HK-2 (cell line): ENCODE measurements around the gene LMF2.

Experiments
- DNase-seq: peaks from one replicate; pipeline ENCODE4 v3.0.0-alpha.2; 2018; ENCODE audit not compliant: unreplicated experiment

LMF2 gene

DNA sequence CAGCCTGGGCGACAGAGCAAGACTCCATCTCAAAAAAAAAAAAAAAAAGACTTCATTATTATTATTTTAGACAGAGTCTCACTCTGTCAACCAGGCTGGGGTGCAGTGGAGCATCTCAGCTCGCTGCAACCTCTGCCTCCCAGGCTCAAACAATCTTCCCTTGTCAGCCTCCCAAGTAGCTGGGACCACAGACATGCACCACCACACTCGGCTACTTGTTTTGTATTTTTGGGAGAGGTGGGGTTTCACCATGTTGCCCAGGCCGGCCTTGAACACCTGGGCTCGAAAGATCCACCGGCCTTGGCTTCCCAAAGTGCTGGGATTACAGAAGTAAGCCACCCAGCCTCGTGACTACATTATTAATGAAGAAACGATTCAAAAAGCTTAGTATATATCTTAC, 27.6 kb upstream of the LMF2 start:
- no peak for DNase-seq

DNA sequence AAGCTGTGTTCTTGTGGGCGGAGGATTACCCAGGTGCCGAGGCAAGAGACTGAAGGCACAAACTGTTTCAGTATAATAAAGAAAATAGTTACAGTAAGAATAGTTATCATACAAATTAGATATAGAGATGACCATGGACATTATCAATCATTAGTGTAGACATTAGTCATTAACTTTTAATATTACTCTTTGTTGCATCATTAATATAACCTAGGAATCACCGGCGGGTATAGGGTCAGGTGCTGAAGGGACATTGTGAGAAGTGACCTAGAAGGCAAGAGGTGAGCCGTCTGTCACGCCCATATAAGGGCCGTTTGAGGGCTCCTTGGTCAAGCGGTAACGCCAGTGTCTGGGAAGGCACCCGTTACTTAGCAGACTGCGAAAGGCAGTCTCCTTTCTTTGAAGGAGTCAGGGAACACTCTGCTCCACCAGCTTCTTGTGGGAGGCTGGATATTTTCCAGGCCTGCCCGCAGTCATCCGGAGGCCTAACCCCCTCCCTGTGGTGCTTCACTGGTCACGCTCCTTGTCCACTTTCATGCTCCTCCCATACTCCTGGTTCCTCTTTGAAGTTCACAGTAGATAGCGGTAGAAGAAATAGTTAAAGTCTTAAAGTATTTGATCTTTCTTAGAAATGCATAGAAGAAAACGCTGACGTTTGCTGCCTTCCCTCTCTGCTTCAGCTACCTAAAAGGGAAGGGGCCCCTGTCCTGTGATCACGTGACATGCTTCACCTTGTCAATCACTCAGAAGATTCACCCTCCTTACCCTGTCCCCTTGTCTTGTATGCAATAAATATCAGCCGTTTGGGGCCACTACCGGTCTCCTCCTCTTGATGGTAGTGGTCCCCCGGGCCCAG, 26.6 kb upstream of the LMF2 start:
- DNase-seq = peak; percentile 63

DNA sequence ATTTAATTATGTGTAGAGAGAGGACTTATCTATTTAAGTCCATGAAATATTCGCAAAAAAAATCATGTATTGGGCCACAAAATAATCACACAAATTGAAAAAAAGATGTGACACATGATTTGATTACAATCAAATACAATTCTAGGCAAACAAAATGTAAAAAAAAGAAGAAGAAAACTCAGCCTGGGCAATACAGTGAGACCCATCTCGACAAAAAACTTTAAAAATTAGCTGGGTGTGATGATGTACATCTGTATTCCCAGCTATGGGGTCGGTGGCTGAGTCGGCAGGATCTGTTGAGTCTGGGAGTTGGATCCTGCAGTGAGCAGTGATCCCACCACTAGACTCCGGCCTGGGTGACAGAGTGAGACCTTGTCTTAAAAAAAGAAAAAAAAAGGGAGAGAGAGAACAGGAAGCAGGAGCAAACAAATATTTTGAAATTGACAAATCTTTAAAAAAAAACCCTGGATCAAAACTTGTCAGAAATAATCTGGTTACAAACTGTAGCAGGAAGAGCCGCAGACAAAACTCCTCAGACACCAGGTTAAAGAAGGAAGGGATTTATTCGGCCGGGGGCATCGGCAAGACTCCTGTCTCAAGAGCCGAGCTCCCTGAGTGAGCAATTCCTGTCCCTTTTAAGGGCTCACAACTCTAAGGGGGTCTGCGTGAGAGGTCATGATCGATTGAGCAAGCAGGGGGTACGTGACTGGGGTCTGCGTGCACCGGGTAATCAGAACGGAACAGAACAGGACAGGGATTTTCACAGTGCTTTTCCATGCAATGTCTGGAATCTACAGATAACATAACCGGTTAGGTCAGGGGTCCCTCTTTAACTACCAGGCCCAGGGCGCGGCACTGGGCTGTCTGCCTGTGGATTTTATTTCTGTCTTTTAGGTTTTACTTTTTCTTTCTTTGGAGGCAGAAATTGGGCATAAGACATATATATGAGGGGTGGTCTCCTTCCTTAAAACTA, 25.6 kb upstream of the LMF2 start:
- no peak for DNase-seq

DNA sequence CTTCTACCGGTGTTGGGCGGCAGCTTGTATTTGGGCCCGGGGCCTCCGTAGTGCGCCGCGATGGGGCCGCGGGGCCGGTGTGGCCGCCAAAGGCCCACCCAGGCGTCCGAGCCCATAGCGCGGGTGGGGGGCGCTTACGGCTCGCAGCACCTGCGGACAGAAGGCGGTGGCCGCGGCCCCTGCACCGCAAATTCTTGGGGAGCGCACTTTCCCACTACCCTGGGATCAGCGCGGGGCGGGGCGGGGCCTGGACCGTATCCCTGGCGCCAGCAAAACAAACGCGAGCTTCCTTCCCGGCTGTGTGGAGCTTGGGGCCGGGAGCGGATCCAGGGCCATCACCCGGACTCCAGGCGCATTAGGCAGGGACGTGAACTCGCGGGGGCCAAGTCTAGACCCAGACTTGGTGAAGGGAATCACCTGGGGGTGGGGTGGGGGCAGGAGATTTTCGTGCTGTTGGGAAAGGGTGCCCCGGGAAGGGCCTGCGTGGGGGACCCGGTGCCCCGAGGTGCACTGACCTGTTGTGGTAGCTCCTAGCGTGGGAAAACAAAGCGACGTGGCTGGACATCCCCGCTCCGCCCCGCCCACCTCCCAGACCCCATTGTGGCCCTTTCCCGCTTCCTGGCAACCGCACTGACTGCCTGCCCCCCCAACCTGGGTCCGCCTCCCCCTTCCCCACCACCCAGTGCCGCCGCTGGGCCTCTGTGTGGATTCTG, 24.6 kb upstream of the LMF2 start:
- DNase-seq = peak; percentile 76

DNA sequence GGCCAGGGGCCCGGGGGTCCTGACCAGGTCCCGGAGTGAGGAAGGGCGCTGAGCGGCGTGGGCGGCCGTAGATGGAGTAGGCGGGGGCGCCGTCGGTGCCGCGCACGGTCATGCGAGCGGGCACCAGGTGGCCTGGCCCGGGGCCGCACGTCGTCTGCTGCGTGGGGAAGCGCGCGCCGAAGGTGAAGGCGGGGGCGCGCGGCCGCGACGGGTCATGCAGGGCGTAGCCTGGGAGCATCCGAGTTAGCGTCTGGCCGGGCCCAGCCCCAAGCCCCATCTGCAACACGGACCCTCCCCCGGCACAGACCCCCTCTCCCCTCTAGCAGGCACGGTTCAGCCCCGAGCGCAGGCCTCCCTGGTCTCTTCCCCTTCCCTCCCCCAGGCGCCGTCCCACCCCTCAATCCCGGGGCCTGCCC, 24.1 kb upstream of the LMF2 start:
- peak; percentile 72 for DNase-seq

DNA sequence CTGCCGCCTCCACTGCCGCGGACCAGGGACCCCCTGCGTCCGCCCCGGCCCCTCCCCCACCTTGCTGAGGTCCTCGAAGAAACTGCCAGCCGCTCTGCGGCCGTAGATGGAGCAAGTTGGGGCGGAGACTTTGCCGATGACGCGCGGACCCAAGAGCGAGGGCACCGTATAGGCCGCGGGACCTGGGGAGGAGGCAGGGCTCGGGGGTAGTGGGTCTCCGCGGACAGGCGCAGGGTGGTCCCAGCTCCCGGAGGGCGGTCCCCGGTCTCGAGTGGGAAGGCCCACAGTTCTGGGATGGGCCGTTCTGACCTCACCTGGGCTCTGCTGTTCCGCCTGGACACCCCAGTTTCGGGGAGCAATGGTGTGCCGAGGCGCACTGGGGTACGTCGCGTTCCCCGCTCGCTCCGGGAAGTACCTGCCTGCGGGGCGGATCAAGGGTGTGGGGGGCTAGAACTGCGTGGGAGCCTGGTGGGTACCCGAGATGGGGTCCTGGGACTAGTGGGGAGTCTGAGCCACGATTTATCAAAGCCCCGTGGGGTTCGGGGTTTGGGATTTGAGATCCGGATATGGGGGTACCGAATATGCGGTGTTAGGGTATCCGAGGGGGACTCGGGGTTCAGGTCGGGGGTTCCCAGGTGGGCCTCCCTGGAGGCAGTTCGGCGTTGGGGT, 23.5 kb upstream of the LMF2 start:
- peak; percentile 85 for DNase-seq

DNA sequence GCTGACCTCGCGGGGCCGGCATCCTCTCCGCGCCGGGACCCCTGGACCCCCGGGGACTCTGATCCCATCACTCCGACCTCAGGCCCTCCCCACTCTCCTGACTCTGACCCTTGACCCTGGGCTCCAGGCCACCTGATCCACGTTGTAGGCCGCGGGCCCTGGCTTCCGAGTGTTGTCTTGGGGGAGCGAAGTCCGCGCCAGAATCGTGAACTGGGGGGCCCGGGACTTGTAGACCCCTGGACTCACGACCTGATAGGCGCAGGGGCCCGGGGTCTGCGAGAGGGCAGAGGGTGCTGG, 23.0 kb upstream of the LMF2 start:
- no peak for DNase-seq

DNA sequence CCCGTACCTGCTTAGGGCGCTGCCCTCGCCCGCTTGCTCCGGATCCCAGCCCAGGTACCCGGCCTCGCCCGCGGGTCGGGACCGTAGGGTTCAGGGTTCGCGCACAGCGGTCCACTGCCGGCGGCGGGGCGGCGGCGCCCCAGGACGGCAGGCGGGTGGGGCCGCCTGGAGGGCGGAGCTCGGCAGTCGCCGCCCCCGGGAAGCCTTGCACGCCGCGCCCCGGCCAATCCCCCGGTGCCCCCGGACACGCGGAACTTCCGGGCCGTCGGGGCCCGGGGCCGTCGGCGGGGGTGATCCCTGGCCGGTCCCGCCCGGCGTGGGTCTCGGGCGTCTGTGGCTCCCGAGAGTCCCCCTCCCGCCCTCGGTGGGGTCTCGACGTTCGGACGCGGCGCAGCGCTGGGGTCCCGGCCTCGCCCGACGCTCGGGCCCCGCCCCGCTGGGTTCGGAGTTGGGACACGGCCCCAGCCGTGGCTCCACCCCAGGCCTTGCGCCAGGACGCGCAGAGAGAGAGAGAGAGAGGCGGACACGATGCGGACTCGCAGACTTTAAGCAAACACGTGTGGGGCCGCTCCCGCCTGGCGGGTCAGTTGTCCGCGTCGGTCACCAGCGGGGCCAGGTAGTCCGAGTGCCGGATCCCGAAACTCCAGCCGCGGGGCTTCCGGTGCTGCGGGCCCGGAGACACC, 22.5 kb upstream of the LMF2 start, which contains the start of gene TYMP:
TYMP (minus strand) TSS at position 116 of the 683 bp plus-strand sequence. CDS start 303 bp downstream, outside the sequence.
- DNase-seq = peak; percentile 73

DNA sequence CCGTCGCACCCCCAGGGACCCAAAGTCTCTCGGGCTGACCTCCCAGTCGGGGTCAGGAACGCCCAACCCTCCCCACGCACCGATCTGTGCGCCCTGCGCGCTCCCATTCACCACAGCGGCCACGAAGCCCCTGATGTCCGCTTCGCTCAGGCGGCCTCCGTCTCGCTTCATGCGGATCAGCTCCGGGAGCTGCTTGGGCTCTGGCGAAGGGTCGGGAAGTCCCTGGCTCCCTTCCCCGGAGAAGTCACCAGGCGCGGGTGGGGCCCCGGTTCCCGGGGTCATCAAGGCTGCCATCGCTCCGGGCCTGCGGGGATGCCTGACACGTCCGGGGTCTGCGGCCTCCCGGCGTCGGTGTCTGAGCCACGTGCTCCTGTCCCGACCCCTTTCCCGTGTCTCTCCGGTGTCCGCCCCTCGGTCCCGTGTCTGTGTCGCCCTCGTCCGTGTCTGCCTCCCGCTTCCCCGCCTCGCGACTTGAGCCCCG, 22.0 kb upstream of the LMF2 start:
- no peak for DNase-seq

DNA sequence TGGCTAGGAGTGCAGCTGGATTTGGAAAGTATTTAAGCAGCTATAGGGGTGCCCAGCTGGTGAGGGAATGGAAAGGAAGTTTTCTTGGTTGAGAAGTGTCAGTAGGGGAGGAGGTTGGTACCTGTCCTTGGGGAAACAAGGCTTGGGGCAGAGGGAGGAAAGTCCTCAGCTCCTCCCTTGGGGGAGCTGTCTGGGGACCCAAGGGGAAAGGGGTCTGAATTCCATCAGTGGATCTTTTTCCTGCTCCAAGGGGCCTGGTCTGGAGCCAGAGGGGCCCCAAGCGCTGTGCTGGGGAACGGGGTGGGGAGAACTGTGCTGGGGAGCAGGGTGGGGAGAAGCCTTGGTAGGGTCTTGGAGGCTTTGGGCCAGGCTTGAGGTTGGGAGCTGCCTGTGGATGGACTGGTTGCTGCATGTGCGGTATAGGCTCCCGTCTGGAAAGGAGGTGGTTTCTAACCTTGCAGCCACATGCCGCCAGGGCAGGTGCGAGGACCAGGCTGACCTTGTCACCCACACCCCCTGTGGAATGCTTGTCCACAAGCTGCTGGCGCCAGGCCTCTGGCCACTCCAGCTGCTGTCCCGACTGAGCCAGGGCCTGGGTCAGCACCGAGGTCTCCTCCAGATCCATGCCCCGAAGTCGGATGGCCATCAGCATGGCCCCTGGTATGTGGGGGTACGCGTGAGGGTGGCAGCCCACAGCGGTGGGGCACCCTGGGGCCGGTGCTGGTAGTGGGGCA, 21.3 kb upstream of the LMF2 start:
- no peak for DNase-seq

DNA sequence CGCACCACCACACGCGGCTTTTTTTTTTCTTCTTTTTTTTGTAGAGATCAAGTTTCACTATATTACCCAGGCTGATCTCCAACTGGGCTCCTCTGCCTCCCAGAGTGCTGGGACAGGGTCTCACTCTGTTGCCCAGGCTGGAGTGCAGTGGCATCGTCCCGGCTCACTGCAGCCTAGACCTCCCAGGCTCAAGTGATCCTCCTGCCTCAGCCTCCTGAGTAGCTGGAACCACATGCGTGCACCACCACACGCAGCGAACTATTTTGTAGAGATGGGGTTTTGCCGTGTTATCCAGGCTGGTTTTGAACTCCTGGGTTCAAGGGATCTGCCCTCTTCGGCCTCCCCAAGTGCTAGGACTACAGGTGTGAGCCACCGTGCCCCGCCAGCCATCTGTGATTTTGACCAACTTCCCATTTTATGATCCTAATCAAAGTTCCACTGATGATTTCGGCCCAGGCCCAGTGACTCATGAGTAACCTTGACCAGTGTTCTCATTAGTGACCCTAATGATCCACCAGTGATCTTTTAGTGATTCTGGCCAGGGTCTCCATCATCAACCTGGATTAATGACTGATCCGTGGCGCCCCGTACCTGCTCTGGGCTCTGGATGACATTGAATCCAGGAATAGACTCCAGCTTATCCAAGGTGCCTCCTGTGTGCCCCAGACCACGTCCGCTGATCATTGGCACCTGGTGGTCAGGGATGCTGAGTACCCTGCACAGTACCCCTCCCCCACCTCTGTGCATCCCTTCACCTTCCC, 20.6 kb upstream of the LMF2 start:
- no peak for DNase-seq

DNA sequence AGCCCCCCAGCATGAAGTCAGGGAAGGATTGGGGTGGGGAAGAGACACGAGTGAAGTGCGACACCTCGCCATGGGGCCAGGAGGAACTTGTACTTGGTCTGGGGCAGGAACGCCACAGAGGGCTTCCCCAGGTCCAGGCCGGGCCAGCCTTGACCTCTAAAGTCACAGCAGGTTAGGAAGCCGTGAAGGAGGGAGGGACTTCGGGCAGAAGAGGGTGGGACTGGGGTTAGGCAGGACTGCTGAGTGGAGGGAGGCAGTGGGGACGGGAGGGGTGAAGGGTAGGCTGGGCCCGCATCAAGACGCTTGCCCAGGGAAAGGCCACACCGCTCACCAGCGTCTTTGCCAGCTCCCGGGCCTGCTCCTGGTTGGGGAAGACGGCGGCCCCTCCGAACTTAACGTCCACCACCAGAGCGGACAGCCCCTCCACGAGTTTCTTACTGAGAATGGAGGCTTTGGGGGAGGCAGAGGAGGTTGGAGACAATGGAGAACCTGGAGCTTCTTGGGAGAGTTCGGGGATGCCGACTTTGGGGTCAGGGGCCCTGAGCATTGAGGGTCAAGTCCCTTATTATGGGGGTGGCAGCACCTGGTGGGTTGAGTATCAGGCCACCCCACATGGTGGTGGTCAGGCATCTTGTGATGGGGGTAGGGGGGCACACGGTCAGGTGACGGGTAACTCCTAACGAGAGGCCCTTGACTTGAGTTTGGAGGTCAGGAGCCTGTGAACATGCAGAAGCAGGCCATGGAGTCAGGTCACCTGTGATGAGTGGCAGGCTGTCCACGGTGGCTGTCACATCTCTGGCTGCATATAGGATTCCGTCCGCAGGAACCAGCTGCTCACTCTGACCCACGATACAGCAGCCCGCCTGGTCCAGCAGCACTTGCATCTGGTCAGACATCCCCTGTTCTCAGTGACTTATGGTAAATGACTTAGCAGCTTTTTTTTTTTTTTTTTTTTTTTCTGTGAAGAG, 19.6 kb upstream of the LMF2 start:
- peak; percentile 55 for DNase-seq

DNA sequence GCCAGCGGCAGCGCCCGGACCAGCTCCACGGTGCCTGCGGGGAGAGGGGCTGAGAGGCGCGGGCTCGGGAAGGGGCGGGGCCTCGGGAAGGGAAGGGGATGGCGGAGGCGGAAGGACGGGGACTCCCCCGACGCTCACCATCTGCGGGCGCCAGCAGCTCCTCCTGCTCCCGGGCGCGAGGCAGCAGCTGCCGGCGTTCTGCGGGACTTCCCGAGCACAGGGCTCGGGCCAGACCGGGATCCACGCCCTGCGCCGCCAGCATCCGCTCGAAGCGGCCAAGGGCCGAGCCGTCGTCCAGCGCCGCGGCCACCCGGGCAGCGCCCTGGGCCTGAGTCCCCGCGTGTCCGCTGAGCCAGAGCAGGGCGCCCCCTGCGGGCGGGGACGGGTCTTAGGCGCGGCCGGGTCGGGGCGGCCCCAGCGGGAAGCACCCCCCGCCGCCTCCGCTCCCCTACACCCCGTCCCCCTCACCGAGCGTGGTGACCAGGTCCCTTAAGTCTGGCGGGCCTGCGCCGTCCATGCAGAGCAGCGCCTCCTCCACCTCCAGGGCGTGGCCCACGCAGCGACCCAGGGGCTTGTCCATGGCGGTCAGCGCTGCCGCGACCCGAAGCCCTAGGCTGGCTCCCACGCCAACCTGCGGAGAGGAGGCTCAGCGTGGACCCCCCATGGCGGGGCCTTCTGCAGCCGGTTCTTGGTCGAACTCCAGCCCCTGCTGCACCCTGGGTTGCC, 18.8 kb upstream of the LMF2 start:
- DNase-seq = peak; percentile 77

DNA sequence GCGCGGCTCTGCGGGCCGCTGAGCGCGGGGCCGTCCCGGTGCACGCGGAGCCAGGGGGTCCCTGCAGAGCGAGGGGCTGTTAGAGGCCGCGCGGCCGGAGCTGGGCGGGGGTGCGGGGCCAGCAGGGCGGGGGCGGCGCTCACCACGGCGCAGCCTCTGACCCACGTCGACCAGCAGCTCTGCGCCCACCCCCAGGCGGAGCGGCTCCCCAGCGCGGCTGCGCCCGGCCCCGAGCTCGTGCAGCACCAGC, 18.3 kb upstream of the LMF2 start:
- DNase-seq = no peak

DNA sequence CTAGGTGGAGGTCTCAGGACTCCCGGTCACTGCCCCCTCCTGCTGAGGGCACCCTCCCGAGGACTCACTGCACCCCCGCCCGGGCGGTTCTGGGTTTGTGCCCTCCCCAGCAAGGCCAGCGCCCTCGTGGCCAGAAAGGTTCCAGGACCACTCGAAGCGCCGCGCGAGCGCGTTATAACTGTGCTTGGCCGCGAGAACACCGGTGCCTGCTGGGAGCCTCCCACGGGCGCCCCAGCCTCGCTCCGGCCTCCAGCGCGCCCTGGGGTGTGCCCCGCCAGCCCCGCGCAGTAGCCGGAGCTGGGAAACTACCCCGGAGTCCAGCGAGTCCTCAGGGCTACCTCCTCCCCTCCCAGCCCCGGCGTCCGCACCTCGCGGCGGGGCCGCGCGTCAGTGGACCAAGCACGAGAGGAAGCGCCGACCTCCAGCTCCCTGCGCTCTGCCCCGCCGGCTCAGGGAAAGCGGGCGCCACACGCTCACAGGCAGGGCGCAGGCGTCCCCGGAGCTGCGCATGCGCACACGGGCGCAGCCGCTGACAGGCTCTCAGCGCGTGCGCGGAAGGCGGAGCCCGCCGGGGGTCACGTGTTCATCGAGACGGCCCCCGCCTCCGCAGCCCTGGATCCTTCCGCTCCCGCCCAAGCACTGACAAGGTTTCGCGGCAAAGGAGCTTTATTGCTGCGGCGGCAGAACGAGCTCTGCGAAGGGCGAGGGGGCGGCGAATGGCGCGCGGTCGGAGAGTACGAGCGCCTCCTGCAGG, 17.8 kb upstream of the LMF2 start, which contains the start of gene SCO2:
SCO2 (minus strand) TSS at position 495 of the 754 bp plus-strand sequence. CDS start 1,187 bp downstream, outside the sequence.
- peak; percentile 97 for DNase-seq

DNA sequence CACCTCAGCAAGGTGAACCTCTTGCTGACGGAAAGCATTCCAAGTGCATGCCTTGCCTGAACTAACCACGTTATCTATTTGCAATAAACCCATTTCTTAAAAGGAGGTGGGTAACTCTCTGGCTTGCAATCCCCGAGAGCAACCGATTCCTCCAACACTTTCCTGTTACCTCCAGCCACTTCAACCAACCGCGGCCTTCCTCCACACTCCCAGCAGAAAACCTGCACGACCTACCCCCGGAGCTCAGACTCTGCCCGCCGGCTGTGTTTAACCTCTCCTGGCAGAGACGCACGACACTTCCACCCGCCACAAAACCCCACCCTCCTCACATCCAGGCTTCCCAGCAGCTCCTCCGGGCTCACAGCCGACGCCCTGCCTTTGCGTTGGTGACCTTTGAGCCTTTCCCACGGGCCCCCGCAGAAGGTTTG, 17.2 kb upstream of the LMF2 start:
- no peak for DNase-seq
